Measurements from ENCODE around the gene LPCAT2.

LPCAT2 gene

GRCh38 chr16:55503726-55504550, 4.9 kb upstream of the LPCAT2 start:
- DNase-seq (ENCODE audit: low read depth) = no peak

GRCh38 chr16:55505333-55506015, 3.4 kb upstream of the LPCAT2 start:
- no peak for DNase-seq (ENCODE audit: low read depth)

GRCh38 chr16:55506083-55506482, 2.8 kb upstream of the LPCAT2 start:
- DNase-seq (ENCODE audit: low read depth) = no peak

GRCh38 chr16:55506708-55507107, 2.2 kb upstream of the LPCAT2 start:
- DNase-seq (ENCODE audit: low read depth) = no peak

GRCh38 chr16:55508271-55508921, 476 bp upstream of the LPCAT2 start:
- no peak for DNase-seq (ENCODE audit: low read depth)

- DNase-seq (ENCODE audit: low read depth) = no peak
These were observed 1.4 kb downstream of the LPCAT2 start for GRCh38 chr16:55510185-55510805.

- no peak for DNase-seq (ENCODE audit: low read depth)
These were observed 4.1 kb downstream of the LPCAT2 start for GRCh38 chr16:55512941-55513340.

- DNase-seq (ENCODE audit: low read depth) = no peak
These were observed 4.7 kb downstream of the LPCAT2 start for GRCh38 chr16:55513616-55514015.

GRCh38 chr16:55515111-55515510, 6.2 kb downstream of the LPCAT2 start:
- DNase-seq (ENCODE audit: low read depth) = no peak

GRCh38 chr16:55521792-55522191, 12.9 kb downstream of the LPCAT2 start:
- DNase-seq (ENCODE audit: low read depth) = no peak

- no peak for DNase-seq (ENCODE audit: low read depth)
These were observed 17.6 kb downstream of the LPCAT2 start for GRCh38 chr16:55526441-55526840.

- no peak for DNase-seq (ENCODE audit: low read depth)
These were observed 19.0 kb downstream of the LPCAT2 start for GRCh38 chr16:55527885-55528284.

GRCh38 chr16:55529018-55529417, 20.1 kb downstream of the LPCAT2 start:
- DNase-seq (ENCODE audit: low read depth) = no peak

GRCh38 chr16:55530316-55530856, 21.5 kb downstream of the LPCAT2 start:
- no peak for DNase-seq (ENCODE audit: low read depth)

GRCh38 chr16:55532227-55532626, 23.4 kb downstream of the LPCAT2 start:
- no peak for DNase-seq (ENCODE audit: low read depth)

- no peak for DNase-seq (ENCODE audit: low read depth)
These were observed 25.9 kb downstream of the LPCAT2 start for GRCh38 chr16:55534756-55535155.

GRCh38 chr16:55539049-55539448, 30.2 kb downstream of the LPCAT2 start:
- no peak for DNase-seq (ENCODE audit: low read depth)

GRCh38 chr16:55539488-55539887, 30.6 kb downstream of the LPCAT2 start:
- DNase-seq (ENCODE audit: low read depth) = no peak

- no peak for DNase-seq (ENCODE audit: low read depth)
These were observed 31.3 kb downstream of the LPCAT2 start for GRCh38 chr16:55540221-55540620.

- no peak for DNase-seq (ENCODE audit: low read depth)
These were observed 33.7 kb downstream of the LPCAT2 start for GRCh38 chr16:55542459-55543082.

- no peak for DNase-seq (ENCODE audit: low read depth)
These were observed 34.6 kb downstream of the LPCAT2 start for GRCh38 chr16:55543472-55543871.

- DNase-seq (ENCODE audit: low read depth) = no peak
These were observed 43.7 kb downstream of the LPCAT2 start for GRCh38 chr16:55552621-55553020.
